HAP-1 (cell line): ENCODE data around the gene LYAR.

ENCODE experiments used
- DNase-seq, 2 experiments: peaks; one replicate each; pipeline ENCODE4 v3.0.0-alpha.2; 2016 to 2020; ENCODE audit warnings: low spot score in 2 of 2
- H3K27me3 ChIP-seq: fragments of 250-450 bp; sonication (Bioruptor Pico); 2 replicates; pipeline ENCODE4 v1.5.1; 2020; ENCODE audit warnings: low read depth, mild to moderate bottlenecking, moderate library complexity
- H3K36me3 ChIP-seq: fragments of 250-450 bp; sonication (Bioruptor Pico); replicated peaks from 2 replicates; pipeline ENCODE4 v1.5.1; 2020; ENCODE audit warnings: mild to moderate bottlenecking
- H3K4me1 ChIP-seq: fragments of 250-450 bp; sonication (Bioruptor Pico); 2 replicates; pipeline ENCODE4 v1.5.1; 2020; ENCODE audit warnings: mild to moderate bottlenecking
- H3K4me3 ChIP-seq: fragments of 250-450 bp; sonication (Bioruptor Pico); 2 replicates; pipeline ENCODE4 v1.5.1; 2020; ENCODE audit warnings: mild to moderate bottlenecking, moderate library complexity
- H3K9me3 ChIP-seq: fragments of 250-450 bp; sonication (Bioruptor Pico); 2 replicates; pipeline ENCODE4 v1.5.1; 2020; ENCODE audit warnings: mild to moderate bottlenecking, moderate library complexity
- in situ Hi-C: fragments of 300-500 bp; cut with MboI; formaldehyde crosslinking; loops from 3 replicates; pipeline ENCODE4 v1.14.3; 2020; ENCODE audit warnings: low sequenced_read_pairs, inconsistent platforms, mixed read lengths

LYAR gene

GRCh38 chr4:4323705-4324534 is 34.0 kb upstream of the LYAR start:
- no peak for DNase-seq
- in situ Hi-C loops, result no loop called here
- Histone ChIP-seq H3K9me3 (no peaks in the 10 kb centered on the region), H3K4me3 (no peak overlapping the region), H3K27me3 (no peaks in the 10 kb centered on the region), H3K4me1 (peaks cover 4% of the 10 kb centered on the region; the same call in 1 of the 2 replicates), H3K36me3 (peaks cover 4% of the 10 kb centered on the region)

- no peak overlapping the region for H3K4me3 ChIP-seq
- in situ Hi-C loops, result no loop called here
- no peaks in the 10 kb centered on the region for H3K27me3 ChIP-seq
- DNase-seq, result no peak
- H3K36me3 ChIP-seq, result peaks cover 4% of the 10 kb centered on the region
- H3K9me3 ChIP-seq, result no peaks in the 10 kb centered on the region
- H3K4me1 ChIP-seq, result no peaks in the 10 kb centered on the region
These were observed 32.2 kb upstream of the LYAR start for GRCh38 chr4:4321951-4322688.

- no peaks in the 10 kb centered on the region for H3K27me3 ChIP-seq
- H3K4me1 ChIP-seq, result no peaks in the 10 kb centered on the region
- H3K9me3 ChIP-seq, result no peaks in the 10 kb centered on the region
- in situ Hi-C loops, result no loop called here
- H3K36me3 ChIP-seq, result peaks cover 6% of the 10 kb centered on the region
- H3K4me3 ChIP-seq, result no peak overlapping the region
- DNase-seq, result no peak
These were observed 31.2 kb upstream of the LYAR start for GRCh38 chr4:4320951-4321714.

- Histone ChIP-seq H3K36me3 (peaks cover 7% of the 10 kb centered on the region), H3K4me1 (no peaks in the 10 kb centered on the region), H3K9me3 (no peaks in the 10 kb centered on the region), H3K4me3 (no peak overlapping the region), H3K27me3 (no peaks in the 10 kb centered on the region)
- in situ Hi-C loops, result no loop called here
- no peak for DNase-seq
These were observed 30.6 kb upstream of the LYAR start for GRCh38 chr4:4320528-4320927.

- no peak for DNase-seq
- Histone ChIP-seq H3K9me3 (no peaks in the 10 kb centered on the region), H3K4me1 (no peaks in the 10 kb centered on the region), H3K27me3 (no peaks in the 10 kb centered on the region), H3K4me3 (no peak overlapping the region), H3K36me3 (peaks cover 11% of the 10 kb centered on the region)
- in situ Hi-C loops, result no loop called here
These were observed 27.7 kb upstream of the LYAR start for GRCh38 chr4:4317496-4318232.

- DNase-seq, result no peak
- in situ Hi-C loops, result no loop called here
- H3K36me3 ChIP-seq, result peaks cover 11% of the 10 kb centered on the region; the same call in 1 of the 2 replicates
- H3K9me3 ChIP-seq, result no peaks in the 10 kb centered on the region
- H3K4me1 ChIP-seq, result no peaks in the 10 kb centered on the region
- H3K4me3 ChIP-seq, result no peak overlapping the region
- H3K27me3 ChIP-seq, result no peaks in the 10 kb centered on the region
These were observed 26.2 kb upstream of the LYAR start for GRCh38 chr4:4316150-4316495.

- H3K36me3 ChIP-seq, result peaks cover 7% of the 10 kb centered on the region; the same call in 1 of the 2 replicates
- H3K27me3 ChIP-seq, result no peaks in the 10 kb centered on the region
- H3K4me3 ChIP-seq, result no peak overlapping the region
- no peaks in the 10 kb centered on the region for H3K4me1 ChIP-seq
- in situ Hi-C loops, result no loop called here
- H3K9me3 ChIP-seq, result no peaks in the 10 kb centered on the region
- no peak for DNase-seq
These were observed 25.7 kb upstream of the LYAR start for GRCh38 chr4:4315461-4316149.

GRCh38 chr4:4311193-4311592 is 21.2 kb upstream of the LYAR start:
- H3K27me3 ChIP-seq, result no peaks in the 10 kb centered on the region
- in situ Hi-C loops, result no loop called here
- H3K4me3 ChIP-seq, result no peak overlapping the region
- no peaks in the 10 kb centered on the region for H3K9me3 ChIP-seq
- no peaks in the 10 kb centered on the region for H3K4me1 ChIP-seq
- no peak for DNase-seq
- peaks cover 5% of the 10 kb centered on the region; the same call in 1 of the 2 replicates for H3K36me3 ChIP-seq

- in situ Hi-C loops, result no loop called here
- no peaks in the 10 kb centered on the region for H3K27me3 ChIP-seq
- H3K4me1 ChIP-seq, result no peaks in the 10 kb centered on the region
- no peak overlapping the region for H3K4me3 ChIP-seq
- no peak for DNase-seq
- H3K9me3 ChIP-seq, result no peaks in the 10 kb centered on the region
- 0 out of 2 replicates have a peak, but pooled peaks cover 3% of the 10 kb centered on the region for H3K36me3 ChIP-seq
These were observed 19.0 kb upstream of the LYAR start for GRCh38 chr4:4308800-4309441.

- no peak for DNase-seq
- Histone ChIP-seq H3K36me3 (peaks cover 5% of the 10 kb centered on the region), H3K27me3 (no peaks in the 10 kb centered on the region), H3K9me3 (no peaks in the 10 kb centered on the region), H3K4me3 (no peak overlapping the region), H3K4me1 (no peaks in the 10 kb centered on the region)
- in situ Hi-C loops, result no loop called here
These were observed 17.0 kb upstream of the LYAR start for GRCh38 chr4:4306920-4307319.

GRCh38 chr4:4302416-4302815 is 12.5 kb upstream of the LYAR start:
- no peak for DNase-seq
- Histone ChIP-seq H3K27me3 (no peaks in the 10 kb centered on the region), H3K4me3 (no peak overlapping the region), H3K9me3 (no peaks in the 10 kb centered on the region), H3K36me3 (peaks cover 6% of the 10 kb centered on the region), H3K4me1 (no peaks in the 10 kb centered on the region)
- in situ Hi-C loops, result no loop called here

GRCh38 chr4:4302001-4302400 is 12.0 kb upstream of the LYAR start:
- no peaks in the 10 kb centered on the region for H3K9me3 ChIP-seq
- peaks cover 6% of the 10 kb centered on the region for H3K36me3 ChIP-seq
- H3K4me1 ChIP-seq, result no peaks in the 10 kb centered on the region
- in situ Hi-C loops, result no loop called here
- no peaks in the 10 kb centered on the region for H3K27me3 ChIP-seq
- no peak for DNase-seq
- no peak overlapping the region for H3K4me3 ChIP-seq
